HG02852 (cell line): ENCODE results near the gene FAM8A1.

Experiments
- ATAC-seq: cut with Tn5 transposase; IDR thresholded peaks from one replicate; pipeline ENCODE4 v1.9.1; 2021; ENCODE audit warnings: mild to moderate bottlenecking, moderate library complexity; ENCODE audit not compliant: unreplicated experiment

Gene FAM8A1

DNA sequence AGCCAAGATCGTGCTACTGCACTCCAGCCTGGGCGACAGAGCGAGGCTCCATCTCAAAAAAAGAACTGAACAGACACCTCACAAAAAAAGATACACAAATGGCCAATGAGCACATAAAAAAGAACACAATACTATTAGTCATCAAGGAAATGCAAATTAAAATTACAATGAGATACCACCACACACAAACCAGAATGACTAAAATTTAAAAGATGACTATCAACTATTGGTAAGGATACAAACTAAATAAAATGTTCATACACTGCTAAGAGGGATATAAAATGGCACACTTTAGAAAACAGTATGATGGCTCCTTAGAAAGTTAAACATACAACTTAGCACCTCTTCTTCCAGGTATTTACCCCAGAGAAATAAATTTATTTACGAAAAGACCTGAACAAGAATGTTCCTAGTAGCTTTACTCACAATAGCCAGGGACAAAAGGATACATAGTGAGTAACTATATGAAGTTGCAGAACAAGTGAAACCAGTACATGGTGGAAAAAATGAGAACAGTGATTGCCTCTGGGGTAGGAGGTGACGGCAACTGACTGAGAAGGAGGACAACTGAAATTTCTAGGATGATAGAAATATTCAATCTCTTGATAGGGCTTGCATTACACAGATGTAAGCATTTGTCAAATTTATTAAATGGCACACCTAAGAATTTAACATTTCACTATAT, 53.2 kb downstream of the FAM8A1 start:
- no peak for ATAC-seq

DNA sequence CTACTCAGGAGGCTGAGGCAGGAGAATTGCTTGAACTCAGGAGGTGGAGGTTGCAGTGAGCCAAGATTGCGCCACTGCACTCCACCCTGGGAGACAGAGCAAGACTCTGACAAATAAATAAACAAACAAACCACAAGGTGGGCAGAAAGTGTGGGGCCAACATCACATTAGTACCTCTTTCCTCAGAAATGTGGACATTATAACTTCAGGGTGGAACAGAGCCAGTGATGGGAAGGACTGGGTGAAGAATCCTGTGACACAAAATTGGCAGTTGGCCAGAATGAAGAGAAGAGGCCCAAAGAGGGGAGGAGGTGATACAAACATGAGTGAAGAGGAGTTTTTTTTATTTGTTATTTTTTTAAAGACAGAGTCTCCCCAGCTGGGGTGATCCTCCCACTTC, 56.0 kb downstream of the FAM8A1 start:
- no peak for ATAC-seq

DNA sequence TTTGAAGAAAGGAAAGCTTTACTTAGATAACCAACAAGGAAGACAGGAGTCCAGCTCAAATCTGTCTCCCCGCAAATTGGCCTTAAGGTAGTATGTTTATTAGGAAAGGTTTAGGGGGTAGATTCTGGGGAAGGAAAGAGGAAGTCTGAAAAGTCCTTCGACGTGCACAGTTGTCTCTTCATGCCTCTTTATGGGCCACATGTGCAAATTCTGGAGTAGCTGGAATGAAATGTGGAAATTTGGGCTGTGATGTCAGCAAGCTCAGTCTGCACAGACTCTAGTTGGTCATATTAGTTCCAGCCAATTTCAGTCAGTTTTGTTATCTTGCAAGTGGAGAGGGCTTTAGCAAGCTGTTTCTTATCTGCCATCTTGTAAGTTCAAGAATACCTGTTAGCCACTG, 56.5 kb downstream of the FAM8A1 start:
- no peak for ATAC-seq
